ENCODE measurements around the gene VWF.

VWF gene

DNA sequence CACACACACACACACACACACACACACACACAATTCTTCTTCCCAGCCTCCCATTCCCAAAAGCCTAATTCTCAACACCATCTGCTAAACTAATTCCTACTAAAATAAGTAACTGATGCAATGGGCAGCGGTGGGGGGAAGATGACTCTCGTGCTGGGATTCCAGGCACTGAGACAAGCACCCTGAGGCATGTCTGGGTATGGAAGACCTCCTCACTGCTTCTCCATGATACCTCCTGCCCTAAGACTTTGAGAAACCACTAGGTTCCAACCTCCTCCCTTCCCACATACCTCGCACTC lies 789 bp upstream of the VWF start:
- TF ChIP-seq, protein P1, sequence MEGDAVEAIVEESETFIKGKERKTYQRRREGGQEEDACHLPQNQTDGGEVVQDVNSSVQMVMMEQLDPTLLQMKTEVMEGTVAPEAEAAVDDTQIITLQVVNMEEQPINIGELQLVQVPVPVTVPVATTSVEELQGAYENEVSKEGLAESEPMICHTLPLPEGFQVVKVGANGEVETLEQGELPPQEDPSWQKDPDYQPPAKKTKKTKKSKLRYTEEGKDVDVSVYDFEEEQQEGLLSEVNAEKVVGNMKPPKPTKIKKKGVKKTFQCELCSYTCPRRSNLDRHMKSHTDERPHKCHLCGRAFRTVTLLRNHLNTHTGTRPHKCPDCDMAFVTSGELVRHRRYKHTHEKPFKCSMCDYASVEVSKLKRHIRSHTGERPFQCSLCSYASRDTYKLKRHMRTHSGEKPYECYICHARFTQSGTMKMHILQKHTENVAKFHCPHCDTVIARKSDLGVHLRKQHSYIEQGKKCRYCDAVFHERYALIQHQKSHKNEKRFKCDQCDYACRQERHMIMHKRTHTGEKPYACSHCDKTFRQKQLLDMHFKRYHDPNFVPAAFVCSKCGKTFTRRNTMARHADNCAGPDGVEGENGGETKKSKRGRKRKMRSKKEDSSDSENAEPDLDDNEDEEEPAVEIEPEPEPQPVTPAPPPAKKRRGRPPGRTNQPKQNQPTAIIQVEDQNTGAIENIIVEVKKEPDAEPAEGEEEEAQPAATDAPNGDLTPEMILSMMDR (conservative IDR thresholded peaks at IDR 0.05; ENCODE audit: low read depth, low read length): no peak
- H3K4me3 ChIP-seq (ENCODE audit: low read depth, low read length): no peak overlapping the region
- no peak for DNase-seq (ENCODE audit: low read depth)

DNA sequence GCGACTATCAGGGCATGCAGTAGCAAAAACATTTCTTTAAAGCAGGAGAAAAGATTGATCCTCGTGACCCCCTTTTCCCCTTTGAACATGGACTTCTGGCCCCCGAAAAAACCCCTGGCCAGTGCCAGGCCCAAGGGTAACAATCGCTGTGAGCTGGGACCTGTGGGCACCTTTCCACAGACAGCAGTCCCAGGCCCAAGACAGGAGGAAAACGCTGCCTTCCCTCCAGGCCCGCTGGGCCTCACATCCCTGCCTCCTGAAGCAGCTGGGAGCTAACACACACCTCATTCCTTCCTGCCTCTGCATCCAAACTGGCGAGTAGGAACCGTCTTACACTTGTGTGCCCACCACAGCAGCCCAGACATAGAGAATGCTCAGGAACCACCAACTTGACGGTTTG lies 1.2 kb downstream of the VWF start:
- no peak overlapping the region for H3K4me3 ChIP-seq (ENCODE audit: low read depth, low read length)
- no peak for DNase-seq (ENCODE audit: low read depth)
- TF ChIP-seq, protein P1 (conservative IDR thresholded peaks at IDR 0.05; ENCODE audit: low read depth, low read length): no peak

DNA sequence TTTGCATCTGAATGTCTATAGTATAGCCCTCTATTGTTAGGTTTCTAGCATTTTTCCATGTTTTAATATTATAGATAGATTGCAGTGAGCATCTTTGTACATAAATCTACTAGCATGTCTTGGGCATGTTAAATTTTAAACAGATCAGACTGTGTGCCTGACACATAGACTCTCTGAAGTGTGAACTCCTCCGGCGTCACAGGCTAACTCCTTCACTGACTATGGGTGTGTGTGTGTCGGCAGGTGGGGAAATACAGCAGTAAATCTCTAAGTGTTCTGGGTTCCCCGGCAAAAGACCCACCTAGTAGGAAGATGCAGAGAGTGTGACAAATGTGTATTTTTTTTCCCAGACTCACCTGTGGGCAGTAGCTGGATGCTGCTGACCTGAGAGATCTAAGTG lies 2.3 kb downstream of the VWF start:
- TF ChIP-seq, protein P1 (conservative IDR thresholded peaks at IDR 0.05; ENCODE audit: low read depth, low read length): no peak
- DNase-seq (ENCODE audit: low read depth): no peak
- no peak overlapping the region for H3K4me3 ChIP-seq (ENCODE audit: low read depth, low read length)

DNA sequence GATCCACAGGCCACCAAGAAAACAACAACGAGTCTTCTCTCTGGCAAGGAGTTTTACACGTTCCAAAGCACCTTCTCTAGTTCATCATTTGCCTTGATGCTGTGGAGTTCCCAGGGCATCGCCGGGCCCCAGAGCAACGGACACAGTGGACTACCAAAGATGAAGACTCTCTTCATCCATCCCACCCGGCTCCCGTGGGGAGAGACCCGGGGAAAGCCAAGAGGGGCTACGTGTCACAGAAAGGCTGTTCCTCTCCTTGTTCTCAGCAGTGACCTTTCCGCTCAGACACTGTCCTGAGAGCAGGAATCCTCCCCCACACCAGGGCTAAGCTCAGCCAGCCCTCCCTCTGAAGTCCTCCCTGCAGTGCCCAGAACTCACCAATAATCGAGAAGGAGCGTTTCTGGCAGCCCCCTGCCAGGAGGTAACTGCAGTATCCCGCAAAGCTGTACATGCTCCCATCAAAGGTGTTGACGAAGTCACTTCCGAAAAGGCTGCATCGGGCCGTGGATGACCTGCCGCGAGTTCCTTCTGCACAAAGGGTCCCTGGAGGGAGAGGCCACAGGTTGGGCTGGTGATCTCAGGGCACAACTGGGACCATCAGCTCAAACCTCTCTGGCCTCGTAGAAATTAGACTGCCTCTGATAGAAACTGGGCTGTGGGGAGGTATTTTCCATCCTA lies 3.5 kb downstream of the VWF start:
- no peak overlapping the region for H3K4me3 ChIP-seq (ENCODE audit: low read depth, low read length)
- no peak for DNase-seq (ENCODE audit: low read depth)
- TF ChIP-seq, protein P1 (conservative IDR thresholded peaks at IDR 0.05; ENCODE audit: low read depth, low read length): no peak

DNA sequence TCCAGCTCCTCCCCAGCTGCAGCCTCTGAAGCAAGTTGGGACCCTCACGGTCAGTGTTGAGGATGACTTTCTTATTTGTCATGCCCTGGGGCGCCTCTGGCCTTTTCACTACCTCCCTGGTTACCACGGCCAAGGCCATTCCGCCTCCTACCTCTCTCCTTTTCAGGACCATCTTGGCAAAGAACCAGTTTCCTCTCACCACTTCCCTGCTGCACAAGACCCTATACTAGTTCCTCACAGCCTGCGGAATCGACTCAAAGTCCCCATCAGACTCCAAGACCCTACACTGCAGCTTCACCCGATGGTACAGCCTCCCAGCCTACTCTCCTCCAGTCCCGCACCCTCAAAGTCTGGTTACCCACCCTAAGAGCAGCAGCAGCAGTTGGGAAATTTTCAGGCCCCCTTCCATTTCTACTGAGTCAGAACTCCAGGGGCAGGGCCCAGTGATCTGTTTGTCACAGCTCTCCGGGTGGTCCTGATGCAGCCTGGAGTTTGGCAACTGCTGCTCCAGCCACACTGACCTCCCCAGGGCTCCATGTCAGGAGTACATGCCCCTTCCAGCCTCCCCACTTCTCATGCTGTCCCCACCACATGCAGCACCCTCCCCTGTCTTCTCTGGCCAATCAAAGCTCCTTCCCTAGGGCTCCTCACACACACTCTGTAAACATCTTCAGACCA lies 5.4 kb downstream of the VWF start:
- TF ChIP-seq, protein P1 (conservative IDR thresholded peaks at IDR 0.05; ENCODE audit: low read depth, low read length): no peak
- no peak overlapping the region for H3K4me3 ChIP-seq (ENCODE audit: low read depth, low read length)
- peak; percentile 73 for DNase-seq (ENCODE audit: low read depth)

DNA sequence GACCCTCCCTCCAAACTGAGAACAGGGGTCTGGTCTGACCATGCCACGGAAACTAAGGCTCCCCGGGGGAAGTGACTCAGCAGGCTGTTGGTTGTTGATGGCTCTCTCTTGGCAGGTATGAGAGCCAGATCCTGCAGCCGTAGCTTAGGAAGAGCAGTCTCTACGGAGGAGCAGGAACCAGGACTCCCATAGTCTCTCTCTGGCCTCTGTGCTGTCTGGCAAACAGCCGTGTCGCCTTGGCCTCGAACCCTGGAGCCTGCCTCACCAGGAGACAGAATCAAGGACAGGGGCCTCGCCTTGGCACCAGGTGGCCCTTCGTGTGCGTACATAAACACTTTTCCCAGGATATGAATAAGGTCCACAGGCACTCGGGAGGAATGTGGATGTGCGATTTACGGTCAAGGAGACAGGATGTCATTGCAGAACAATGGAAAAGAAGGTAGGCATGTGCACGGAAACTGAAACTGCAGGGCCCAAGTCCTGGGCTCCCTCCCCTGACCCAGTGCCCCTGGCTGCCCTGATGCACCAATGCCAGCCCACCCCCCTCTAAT lies 7.9 kb downstream of the VWF start:
- TF ChIP-seq, protein P1 (conservative IDR thresholded peaks at IDR 0.05; ENCODE audit: low read depth, low read length): no peak
- DNase-seq (ENCODE audit: low read depth): peak; percentile 64
- no peak overlapping the region for H3K4me3 ChIP-seq (ENCODE audit: low read depth, low read length)

DNA sequence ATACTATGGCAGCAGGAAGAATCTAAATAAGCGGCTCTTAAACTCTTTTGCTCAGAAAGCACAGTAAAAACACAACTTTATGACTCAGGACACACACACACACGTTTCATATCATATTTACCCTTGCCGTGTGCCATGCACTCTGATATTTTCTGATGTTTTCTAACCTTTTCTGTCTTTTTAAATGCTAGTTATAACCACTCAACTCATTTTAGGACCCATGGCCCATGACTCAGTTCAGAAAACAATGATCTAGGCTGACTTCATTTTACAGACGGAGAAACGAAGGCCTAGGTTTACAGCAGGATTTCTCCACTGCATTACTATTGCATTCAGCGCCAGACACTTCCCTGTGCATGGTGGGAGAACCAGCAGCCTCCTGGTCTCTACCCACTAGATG lies 9.1 kb downstream of the VWF start:
- TF ChIP-seq, protein P1 (conservative IDR thresholded peaks at IDR 0.05; ENCODE audit: low read depth, low read length): no peak
- no peak for DNase-seq (ENCODE audit: low read depth)

More for the DNA sequence above, 9.1 kb downstream of the VWF start:
- no peak overlapping the region for H3K4me3 ChIP-seq (ENCODE audit: low read depth, low read length)

All from choroid plexus epithelial cell (primary cell).